NCI-H524 treated with DMSO at 0.1 percent for 48 hours (cell line): ENCODE results near the gene DNAJB1.
"Not testable (repeated sequence)": the region's sequence is repeated elsewhere in the genome, so short reads cannot be mapped to it uniquely, and the experiment has no call there.

Experiments used
- DNase-seq: peaks from one replicate; lab custom pipeline; 2025; lab: John Stamatoyannopoulos, UW

Gene DNAJB1

DNA sequence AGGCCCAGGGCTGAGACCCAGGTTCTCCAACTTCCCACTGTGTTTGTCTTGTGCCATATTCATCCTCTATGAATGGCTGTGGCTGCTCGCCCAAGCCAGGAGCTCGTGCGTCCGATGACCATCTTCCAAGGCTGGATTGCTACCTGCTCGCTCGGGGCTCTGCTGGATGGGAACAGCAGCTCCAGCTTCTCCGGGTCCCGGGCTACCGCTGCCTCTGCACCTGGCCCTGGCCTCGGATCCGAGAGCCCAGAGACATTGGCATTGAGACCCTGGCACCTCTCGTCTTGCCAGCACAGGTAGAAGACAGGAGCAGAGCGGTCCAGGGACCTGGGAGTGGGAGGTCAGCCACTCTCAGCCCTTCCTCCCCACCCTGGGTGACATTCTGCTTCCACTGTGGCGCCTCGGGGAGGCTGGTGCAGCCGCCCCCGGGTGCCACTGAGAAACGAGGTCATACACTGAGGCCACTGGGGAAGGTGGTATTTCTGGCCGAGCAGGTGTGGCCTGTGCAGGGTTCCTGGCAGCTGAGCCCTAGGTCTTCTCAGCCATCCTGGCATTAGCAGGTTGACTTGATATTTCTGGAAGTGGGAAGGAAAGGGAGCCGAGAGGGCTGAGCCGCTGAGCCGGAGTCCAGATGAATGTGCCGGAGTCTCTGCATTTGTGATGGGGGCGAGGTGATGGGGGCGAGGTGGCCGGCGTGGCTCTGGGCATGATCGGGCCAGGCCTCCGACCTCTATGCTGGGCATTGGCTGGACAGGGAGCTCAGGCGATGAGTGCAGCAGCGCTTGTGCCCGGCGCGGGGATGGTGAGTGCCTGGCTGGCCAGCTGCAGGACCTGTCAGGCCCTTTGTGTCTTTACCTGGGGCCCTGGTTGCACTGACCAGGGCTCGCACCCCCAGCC, 35.1 kb upstream of the DNAJB1 start:
- no peak for DNase-seq

DNA sequence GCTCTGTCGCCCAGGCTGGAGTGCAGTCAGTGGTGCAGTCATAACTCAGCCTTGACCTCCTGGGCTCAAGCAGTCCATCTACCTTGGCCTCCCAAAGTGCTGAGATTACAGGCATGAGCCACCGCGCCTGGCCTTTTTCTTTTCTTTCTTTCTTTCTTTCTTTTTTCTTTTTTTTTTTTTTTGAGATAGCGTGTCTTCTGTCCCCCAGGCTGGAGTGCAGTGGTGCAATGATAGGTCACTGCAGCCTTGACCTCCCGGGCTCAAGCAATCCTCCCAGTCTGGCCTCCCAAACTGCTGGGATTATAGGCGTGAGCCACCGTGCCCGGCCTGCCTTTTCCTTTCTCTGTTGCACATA, 33.8 kb upstream of the DNAJB1 start:
- not testable (repeated sequence) for DNase-seq

DNA sequence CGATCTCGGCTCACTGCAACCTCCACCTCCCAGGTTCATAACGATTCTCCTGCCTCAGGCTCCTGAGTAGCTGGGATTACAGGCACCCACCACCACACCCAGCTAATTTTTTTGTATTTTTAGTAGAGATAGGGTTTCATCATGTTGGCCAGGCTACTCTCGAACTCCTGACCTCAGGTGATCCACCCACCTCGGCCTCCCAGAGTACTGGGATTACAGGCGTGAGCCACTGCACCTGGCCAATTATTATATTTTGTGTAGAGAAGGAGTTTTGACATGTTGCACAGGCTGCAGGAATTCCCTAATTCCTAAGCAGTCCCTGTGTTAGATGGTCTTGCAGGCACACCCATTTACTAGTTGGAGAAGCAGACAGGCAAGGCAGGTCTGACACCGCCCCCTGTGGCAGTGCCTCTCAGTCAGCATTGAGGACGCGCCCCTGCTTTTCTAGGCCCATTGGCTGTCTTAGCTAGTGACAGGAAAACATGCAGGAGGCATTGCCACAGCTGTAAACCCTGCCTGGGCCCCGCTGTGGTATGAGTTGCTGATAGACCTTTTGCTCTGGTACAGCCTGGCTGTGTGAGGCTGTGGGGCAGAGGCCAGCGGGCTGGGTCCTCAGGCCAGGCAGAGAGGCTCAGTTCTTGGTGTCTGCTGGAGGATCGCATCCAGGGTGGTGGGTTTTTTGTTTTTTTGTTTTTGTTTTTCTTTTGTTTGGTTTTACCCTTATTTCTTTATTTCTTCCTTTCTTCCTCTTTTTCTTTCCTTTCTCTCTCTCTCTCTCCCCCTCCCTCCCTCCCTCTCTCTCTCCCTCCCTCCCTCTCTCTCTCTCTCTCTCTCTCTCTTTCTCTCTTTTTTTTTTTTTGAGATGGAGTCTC, 33.2 kb upstream of the DNAJB1 start:
- DNase-seq, result not testable (repeated sequence)

DNA sequence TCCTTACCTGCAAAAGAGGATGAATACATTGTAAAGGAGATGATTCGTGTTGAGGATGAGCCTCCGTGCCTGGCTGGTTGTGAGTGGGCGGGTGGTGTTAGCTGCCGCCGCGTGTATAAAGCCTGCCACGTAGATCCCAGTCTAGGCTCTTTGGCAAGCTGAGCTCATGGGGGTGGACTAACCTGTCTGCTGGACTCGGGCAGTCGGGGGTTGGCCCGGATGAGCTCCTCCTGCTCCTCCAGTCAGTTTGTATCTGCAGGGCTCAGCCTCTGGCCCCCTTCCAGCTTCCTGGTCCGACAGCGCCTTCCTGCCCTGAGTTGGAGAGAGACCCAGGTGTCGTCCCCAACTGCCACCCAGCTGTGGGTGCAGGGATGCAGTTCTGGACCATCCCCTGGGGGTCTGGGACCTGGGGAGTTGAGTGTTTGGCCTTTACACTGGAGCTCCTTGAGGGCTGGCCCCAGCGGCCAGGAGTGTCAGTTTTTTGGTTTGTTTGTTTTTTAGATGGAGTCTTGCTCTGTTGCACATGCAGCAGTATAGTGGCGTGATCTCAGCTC, 32.1 kb upstream of the DNAJB1 start:
- no peak for DNase-seq

DNA sequence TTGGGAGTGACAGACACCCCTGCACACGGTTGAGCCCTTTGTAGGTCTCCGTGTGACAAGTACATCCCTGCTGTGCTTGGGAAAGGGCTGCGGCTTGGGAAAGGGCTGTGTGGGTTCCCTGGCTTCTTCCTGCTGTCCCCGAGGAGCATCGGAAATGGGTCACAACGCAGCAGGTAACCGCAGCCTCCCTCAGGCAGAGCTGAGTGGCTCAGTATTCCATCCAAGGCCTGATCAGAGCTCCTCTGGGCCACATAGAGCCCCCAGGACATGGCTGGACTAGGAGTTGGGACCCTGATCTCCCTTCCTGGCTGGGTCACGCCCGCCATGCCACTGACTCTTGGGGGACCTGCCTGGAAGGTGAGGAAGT, 27.5 kb upstream of the DNAJB1 start:
- no peak for DNase-seq

DNA sequence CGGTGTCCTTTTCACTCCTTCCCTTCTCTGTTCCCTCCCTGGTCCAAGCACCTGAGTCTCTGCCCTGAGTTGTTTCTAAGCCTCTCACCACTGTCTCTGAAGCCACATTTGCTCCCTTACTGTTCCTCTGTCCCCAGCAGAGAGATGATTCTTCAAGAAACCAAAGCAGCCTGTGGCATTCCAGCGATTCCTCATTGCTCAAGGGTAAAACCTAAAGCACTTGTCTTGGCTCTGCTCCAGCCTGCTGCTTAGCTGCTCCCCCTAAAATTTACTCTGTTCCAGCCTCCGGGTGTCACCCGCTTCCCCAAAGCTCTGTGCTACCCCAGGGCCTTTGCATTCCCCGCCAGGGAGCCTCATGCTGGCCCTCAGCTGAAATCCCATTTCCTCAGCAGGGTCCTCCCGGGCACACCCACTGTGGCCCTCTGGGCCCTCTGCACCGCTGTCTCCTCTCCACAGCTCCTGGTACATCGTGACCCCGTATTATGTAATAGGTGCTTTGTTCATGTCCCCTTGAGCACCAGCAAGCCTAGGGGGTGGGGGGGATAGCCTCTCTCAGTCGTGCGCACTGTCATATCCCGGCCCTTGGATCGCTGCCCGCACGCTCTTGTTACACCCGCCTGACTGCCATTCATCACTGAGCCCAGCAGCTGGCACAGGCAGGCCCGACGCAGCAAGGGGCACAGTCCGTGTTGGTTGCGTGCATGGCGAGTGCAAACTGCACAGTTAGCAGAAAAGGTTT, 26.9 kb upstream of the DNAJB1 start:
- DNase-seq, result no peak

DNA sequence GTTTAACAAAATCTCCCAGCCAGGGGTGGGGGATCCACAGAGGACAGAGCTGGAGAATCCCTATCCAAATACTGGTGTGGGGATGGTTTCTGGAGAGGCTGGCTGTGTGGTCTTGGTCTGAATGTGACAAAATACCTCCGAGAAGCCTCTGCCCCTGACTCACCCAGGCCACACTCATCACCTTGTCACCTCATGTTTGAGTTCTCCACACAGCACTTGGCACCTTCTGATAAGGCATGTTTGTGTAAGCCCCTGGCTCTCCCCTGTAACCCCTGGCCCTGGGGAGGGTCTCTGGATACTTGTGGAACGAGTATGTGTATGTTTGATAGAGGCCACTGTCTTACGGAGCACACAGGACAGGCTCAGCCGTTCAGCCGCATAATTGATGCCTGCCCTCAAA, 25.9 kb upstream of the DNAJB1 start:
- no peak for DNase-seq

DNA sequence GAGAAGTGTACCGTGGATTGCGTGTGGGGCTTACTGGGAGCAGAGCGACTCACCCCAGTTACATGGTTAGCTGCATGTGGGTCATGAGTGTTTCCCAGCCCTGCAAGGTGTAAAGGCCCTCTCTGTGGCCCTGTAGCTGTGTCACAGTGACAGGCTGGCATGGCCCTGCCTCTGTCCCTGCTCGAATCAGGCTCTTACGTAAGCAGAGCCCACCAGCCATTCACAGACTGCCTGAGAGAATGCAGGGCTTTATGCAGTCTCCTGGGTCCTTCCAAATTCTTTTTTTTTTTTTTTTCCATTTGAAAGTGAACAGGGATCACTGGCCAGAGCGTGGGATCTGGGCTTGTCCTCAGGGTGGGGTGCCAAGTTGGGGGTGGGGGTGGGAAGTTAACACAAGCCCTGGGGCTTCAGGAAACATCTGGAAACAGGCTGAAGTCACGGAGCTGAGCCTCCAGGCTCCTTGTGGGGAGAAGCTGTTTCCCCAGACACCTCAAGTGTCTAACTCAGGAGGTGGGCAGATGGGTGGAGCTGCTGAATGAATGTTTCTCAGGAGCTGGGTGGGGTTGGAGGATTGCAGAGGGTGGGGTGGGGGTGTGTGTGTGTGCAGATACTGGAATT, 24.6 kb upstream of the DNAJB1 start:
- no peak for DNase-seq

DNA sequence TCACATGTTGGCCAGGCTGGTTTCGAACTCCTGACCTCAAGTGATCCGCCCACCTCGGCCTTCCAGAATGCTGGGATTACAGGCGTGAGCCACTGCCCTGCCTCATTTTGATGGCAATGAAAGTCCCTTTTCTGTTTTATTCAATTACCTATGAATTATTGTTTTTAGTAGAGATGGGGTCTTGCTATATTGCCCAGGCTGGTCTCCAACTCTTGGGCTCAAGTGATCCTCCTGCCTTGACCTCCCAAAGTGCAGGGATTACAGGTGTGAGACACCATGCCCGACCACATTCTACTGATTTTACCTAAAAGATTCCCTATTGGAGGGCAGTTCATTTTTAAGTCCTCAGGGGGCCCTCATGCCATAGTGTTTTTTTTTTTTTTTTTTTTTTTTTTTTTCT, 23.8 kb upstream of the DNAJB1 start:
- not testable (repeated sequence) for DNase-seq

DNA sequence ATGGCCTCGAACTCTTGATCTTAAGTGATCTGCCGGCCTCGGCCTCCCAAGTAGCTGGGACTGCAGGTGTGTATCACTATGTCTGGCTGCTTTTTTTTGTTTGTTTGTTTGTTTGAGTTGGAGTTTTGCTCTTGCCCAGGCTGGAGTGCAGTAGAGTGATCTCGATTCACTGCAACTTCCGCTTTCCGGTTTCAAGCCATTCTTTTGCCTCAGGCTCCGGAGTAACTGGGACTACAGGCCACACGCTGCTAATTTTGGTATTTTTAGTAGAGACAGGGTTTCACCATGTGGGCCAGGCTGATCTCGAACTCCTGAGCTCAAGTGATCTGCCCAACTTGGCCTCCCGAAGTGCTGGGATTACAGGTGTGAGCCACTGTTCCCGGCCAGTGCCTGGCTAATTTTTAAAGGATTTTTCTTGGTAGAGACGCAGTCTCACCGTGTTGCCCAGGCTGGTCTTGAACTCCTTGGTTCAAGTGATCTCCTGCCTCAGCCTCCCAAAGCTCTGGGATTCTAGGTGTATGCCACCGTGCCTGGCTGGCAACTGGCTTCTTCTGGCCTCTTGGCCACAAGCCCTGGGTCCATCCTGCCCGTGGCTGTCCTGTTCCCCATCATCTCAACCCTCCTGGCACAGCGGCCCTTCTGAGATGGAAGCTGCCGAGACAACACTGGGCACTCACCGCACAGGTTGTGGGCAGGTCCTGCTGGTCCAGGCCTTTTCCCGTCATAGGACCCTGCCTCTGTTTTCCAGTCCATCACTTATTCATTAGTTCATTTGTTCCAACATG, 22.7 kb upstream of the DNAJB1 start:
- no peak for DNase-seq

DNA sequence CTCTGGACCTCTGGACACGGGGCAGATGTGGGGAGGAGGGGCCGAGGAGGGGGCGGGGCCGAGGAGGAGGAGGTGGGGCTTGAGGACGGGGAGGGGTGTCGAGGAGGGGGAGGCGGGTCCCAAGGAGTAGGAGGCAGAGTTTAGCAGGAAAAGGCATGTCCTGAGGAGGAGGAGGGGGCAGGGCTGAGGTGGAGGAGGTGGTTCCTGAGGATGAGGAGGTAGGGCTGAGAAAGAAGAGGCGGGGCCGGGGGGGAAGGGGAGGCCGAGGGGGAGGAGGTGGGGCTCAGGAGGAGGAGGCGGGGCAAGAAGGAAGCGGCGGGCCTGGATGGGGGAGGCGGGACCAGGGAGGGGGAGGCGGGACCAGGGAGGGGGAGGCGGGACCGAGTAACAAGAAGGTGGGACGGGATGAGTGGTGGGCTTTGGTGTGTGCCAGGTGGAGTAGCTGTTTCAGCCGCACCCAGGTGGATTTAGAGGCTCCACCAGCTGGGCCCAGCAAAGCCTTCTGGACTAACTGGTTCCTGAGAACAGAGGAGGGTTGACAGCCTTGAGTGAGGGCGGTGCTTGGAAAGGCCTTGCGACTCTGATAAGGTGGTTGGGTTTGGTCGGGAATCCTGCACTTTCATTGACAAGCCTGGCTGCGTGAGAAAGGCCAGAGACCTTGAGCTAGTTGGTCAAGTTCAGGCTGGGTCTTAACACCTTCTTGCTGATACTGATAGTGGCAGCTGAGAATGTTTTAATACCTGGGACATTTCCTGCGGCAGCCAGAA, 18.9 kb upstream of the DNAJB1 start:
- no peak for DNase-seq

DNA sequence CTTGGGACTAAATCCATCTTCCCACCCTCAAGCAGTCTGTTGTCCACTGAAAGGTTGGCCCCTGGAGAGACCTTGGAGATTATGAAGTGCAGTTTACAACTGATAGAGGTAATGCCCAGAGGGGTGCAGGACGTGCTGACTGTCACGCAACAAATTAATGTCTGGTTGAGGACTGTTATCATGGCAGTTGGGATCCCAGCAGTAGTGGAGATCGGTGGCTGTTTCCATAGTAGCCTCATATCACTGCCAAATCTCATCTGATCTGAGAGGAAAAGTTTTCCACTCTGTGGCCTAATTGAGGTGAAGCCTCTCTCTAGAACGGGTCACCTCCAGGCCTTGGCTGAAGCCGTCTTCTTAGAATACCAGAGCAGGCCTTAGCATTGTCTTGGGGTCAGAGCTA, 15.3 kb upstream of the DNAJB1 start:
- no peak for DNase-seq

DNA sequence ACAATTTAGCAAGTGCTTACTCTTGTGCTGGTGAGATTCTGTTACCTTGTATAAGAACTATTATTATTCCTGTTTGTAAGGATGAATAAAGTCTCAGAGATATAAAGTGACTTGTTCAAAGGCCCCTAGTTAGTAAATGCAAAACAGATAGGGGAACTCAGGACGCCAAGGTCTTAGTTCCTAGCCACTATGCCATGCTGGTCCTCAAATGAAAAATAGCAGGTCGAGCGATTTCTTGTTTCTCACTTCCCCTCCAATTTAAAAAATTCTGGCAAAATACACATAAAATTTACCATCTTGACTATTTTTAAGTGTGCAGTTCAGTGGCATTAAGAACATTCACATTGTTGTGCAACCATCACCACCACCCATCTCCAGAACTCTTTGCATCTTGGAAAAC, 12.3 kb upstream of the DNAJB1 start:
- DNase-seq, result no peak

DNA sequence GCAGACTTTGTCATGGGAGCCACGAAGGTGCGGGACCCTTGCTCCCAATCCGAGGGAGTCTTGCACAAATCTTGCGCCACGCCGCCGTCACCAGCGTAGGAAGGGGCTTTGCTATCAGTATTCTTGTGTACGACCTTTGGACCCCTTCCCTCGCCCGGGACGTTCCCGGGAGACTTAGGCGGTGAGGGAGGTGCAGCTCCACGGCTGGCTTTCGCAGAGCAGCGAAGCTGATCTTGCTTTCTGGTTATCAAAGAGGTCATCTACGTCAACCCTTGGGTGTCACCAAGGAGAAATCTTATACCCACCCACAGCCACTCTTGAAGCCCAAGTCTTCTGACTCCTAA, 11.8 kb upstream of the DNAJB1 start:
- no peak for DNase-seq

DNA sequence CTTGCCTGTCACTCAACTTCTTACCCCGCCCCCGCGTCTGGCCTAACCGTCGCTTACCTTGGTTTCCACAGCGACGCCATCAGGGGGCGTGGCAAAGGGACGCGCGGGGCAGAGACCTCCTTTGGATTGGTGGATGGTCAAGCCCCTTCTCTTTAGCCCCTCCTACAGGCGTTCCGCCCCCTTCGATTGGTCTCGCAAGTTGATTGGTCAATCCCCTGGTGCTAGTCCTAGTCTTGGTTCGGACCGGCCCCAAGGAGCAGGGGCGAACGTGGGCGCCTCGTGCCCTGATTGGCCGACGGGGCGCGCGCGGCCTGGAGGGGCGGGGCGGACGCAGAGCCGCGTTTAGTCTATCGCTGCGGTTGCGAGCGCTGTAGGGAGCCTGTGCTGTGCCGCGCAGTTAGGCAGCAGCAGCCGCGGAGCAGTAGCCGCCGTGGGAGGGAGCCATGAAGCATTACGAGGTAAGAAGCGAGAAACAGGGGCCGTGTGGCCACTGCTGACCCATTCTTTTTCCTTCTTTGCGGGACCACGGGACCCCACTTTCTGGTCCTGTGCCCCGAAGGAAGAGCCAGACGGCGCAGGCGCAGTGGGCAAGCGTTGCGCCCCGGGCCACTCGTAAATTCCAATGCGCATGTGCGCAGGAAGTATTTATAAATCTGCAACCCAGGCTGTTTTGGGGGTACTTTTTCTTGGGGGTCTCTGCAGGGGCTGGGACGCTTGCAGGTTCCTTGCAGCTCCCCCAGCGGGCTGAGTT, 11.2 kb upstream of the DNAJB1 start, which contains the start of gene TECR:
TSS of gene TECR (plus strand) at position 341 of the 751 bp plus-strand sequence. CDS start at position 444, 103 bp downstream.
- peak; percentile 99 for DNase-seq

DNA sequence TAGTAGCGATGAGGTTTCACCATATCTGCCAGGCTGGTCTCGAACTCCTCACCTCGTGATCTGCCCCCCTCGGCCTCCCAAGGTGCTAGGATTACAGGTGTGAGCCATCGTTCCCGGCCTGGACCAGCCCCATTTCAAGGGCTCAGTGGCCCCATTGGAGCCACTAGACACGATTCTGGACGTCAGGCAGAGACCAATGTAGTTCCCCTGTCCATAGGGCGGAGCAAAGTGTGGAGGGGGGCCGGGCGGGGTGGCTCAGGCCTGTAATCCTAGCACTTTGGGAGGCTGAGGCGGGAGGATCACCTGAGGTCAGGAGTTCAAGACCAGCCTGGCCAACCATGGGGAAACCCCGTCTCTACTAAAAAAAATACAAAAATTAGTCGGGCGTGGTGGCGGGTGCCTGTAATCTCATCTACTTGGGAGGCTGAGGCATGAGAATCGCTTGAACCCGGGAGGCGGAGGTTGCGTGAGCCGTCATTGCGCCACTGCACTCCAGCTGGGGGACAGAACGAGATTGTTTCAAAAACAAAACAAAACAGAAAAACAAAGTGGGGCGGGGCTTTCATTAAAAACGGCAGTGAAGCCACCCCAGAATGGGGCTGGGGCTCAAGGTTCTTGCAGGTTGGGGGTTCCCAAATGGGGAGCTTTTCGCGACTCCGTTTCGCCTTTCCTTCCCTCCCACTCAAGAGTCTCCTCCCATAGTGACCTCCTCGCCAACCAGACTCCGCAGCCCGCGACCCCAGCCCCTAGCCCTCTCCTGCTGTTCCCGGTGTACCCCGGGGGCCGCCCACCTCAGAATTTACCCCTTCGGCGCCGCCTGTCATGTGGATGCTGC, 10.4 kb upstream of the DNAJB1 start:
- no peak for DNase-seq

DNA sequence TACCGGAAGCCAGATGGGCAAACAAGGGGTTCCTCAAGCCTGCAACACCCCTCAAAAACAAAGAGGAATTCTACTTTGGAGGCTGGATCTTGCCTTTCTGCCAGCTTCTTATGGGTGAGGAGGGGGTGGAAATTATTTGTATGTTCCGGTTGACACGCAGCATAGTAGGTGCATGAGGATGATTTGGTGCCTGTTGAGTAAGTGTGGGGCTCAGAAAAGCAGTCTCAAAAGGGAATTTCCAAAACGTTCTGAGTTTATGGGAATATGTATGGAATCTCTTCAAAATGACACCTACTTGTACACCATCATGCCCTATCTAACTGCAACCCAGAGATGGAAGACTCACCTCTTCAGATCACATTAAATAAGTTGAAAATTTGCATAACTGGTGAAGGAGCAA, 8.2 kb upstream of the DNAJB1 start:
- DNase-seq, result no peak

DNA sequence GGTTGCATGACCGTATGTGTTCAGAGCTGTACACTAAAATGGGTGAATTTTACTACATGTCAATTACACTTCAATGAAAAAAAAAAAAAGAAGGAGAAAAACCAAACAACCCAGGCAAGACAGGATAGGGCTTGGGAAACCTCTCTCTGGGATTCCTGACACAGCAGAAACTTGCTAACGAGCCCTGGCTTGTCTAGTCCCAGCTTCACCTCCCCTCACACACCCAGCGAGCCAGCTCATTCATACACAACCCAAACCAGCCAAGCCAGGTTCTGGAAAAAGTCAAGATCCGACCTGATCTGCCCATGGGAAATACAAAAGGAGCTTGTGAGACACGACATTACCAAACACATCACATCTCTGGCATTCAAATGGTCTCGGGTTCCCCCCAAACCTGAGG, 7.5 kb upstream of the DNAJB1 start:
- DNase-seq, result no peak

DNA sequence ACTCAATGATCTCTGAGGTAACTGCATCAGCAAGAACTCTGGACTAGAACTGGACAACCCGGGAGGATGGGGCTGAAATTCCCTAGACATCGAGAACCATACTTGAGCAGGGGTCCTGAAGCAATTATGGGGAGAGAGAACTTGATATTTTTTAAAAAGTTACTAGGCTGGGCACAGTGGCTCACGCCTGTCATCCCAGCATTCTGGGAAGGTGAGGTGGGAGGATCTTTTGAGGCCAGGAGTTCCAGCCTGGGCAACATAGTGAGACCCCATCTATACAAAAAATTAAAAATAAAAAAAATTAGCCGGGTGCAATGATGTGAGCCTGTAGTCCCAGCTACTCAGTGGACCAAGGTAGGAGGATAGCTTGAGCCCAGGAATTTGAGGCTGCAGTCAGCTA, 2.3 kb upstream of the DNAJB1 start:
- DNase-seq, result no peak
